HG03439 (cell line): ENCODE measurements around the gene ENAH.
A peak's percentile ranks its signal among the peaks of the same experiment; 100 is the strongest.

Experiments used
- ATAC-seq: cut with Tn5 transposase; IDR thresholded peaks from one replicate; pipeline ENCODE4 v1.9.1; 2021; ENCODE audit warnings: mild to moderate bottlenecking, moderate library complexity; ENCODE audit not compliant: unreplicated experiment

The ENAH gene

DNA sequence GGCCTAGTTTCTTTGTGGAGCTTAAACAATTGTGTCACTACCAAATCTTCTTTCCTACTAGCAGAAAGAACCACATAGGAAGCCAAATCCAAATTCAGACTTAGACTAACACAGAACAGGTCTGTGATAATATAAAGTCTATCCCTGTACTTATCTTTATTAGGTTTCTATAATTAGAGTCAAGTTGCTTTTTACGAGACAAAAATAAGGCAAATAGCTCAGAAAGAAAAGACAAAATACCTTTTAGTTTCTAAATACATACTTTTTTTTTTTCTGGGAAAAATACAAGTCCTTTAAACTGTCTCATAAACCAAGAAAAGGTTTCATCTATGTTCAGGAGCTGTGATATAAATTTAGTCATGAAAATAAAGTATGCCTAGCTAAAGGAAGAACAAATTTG, 146.2 kb downstream of the ENAH start:
- no peak for ATAC-seq

DNA sequence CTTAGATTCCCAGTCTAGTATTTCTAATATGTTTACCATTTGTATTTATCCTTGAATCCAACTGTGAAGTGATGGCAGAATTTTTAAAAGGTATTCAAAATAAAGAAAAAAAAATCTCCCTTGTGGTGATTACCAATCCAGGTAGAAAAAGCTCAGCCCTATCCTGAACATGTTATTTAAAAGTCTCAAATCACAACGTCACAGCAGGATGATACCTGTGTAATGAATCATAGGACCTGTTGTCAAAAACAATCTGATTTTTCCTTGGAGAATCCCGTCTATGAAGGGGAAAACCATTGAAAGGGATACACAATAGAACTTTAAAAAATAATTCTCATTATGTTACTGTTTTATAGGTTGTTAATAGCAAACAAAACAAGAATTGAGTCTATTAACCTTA, 148.1 kb downstream of the ENAH start:
- no peak for ATAC-seq

GRCh38 chr1:225500624-225501192, 152.2 kb downstream of the ENAH start:
- ATAC-seq, result no peak

DNA sequence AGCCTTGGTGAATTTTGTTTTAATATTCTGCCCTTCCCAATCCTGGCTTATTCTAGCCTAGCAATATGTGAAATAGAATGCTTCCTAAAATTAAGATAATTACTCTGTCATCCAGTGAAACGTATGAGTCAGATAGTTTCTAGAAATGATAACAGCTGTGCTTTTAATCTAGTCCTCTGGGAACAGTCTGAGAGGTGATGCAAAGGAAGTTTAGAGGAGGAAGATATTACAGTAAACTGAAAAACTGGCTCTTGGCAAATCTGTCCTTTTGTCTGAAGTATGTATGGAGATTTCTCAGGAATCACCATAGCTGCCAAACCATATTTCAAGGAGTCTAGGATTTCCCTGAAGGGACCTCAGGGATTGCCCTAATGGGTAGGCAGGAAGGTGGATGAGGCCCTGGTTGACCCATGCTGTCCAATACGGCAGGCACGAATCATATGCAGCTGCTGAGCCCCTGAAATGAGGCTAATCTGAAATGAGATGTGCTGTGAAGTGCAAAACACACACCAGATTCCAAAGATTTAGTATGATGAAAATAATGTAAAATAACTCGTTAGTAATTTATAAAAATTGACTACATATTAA, 154.3 kb downstream of the ENAH start:
- ATAC-seq, result no peak

DNA sequence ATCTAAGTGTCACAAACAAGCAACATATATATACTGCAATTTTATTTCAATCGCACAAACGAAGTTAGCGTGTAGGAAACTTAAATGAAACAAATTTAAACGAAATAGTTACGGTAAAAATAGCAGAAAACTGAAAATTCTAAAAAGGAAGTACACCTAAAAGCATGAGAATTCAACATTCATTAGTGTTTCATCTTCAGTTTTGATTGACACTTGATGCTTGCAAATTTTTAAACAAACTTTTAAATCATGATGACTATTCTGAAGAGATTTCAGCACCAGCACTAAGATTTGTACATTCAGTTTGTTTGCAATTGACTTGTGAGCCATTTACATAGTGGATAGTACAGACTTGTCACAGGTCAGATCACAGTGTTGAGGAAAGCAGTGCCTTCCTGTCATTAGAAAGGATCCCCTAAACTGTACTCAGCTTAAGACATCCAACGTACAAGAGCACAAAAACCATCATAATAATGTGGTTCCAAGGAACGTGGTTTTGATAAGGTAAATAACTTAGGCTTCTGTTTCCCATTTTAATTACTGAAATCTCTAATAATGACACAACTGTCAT, 158.0 kb downstream of the ENAH start:
- ATAC-seq, result no peak

DNA sequence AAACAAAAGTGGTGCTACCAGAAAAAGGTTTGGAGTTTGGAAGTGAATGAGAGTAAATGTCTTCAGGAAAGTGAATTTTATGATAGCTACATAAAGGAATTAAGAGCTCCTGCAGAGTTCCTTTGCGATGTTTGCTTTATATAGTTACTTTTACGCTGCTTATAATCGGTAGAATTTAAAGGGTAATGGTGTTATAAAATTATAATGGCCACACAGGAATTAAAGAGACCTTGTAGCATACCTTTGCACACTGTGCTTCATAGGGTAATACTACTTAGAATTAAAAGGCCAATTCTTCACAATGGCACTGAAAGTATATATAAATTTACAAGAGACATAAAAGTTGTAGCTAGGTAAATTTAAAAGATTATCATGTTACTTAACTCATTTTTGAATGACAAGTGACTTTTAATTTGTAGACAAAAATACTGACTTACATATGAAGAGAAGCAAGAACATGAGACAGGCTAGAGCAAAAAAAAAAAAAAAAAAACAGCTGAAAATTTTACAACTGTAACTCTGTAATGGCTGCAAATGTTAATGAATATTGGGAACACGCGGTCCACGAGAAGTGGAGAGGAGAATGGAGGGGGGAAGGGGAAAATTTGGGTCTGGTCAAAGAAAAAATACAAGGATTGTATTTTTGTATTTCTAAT, 159.2 kb downstream of the ENAH start:
- ATAC-seq, result no peak

DNA sequence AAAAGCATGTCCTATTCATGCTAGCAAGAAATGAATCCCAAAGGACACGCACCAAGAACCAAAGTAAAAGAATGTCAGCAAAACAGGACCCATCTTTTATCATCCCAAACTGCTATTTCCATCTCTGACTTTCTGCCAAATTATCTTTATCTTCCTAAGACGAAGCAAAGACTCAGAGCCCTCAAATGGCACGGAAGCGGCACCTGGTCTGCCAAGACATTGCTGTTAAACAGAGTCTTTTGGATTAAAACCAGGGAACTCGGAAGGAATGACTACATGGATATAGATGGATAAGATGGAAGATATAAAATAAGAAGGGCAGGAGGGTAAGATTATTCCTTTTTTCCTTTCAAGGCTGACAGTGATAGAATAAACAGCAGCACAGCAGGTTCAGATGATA, 164.2 kb downstream of the ENAH start:
- no peak for ATAC-seq

GRCh38 chr1:225486856-225487255, 166.1 kb downstream of the ENAH start:
- no peak for ATAC-seq

DNA sequence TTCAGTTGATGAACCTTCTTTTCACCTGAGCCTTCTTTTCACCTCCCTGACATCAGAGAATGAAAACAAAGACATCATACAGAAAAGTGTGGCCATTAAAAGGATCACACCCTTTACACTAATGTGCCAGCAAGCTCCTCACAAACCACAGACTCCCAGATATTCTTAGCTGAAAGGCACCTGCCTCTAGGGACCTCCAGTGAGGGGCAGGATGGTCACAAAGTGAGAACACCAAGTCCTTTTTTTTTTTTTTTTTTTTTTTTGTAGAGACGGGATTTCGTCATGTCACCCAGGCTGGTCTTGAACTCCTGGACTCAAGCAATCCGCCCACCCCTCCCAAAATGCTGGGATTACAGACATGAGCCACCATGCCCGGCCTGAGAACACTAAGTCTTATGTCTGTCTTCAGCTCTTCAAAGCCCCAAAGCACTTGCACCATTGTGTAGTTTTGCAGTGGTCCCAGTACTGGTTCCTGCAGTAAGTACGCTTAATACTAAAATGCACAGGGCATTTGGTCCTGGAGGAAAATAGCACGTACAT, 166.9 kb downstream of the ENAH start:
- no peak for ATAC-seq

GRCh38 chr1:225485226-225485625, 167.7 kb downstream of the ENAH start:
- ATAC-seq, result no peak

DNA sequence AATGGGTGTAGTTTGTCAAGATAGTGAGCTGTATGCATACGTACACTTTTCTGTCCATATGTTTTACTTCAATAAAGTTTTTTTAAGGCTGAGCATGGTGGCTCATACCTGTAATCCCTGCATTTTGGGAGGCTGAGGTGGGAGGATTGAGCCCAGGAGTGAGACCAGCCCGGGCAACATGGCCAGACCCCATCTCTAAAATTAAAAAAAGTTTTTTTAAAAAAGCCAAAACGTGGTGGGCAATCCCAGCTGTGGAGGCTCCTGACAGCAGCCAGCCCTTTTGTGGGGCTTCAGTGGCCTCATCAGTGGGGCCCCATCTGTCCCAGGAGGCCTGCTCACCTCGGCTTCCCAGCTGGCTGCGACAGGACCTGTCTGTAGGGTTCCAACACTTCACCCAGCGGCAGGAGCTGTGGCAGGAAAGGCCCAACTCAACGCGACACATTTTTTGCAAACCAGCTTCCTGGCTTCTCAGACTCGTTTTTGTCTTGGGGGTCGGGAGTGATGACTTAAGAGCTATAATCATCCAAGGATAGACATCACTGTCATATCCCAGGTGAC, 168.2 kb downstream of the ENAH start:
- no peak for ATAC-seq

GRCh38 chr1:225483818-225484656, 168.9 kb downstream of the ENAH start:
- no peak for ATAC-seq

GRCh38 chr1:225482421-225482950, 170.4 kb downstream of the ENAH start:
- ATAC-seq, result no peak

- no peak for ATAC-seq
These were observed 171.2 kb downstream of the ENAH start for GRCh38 chr1:225481738-225482137.

DNA sequence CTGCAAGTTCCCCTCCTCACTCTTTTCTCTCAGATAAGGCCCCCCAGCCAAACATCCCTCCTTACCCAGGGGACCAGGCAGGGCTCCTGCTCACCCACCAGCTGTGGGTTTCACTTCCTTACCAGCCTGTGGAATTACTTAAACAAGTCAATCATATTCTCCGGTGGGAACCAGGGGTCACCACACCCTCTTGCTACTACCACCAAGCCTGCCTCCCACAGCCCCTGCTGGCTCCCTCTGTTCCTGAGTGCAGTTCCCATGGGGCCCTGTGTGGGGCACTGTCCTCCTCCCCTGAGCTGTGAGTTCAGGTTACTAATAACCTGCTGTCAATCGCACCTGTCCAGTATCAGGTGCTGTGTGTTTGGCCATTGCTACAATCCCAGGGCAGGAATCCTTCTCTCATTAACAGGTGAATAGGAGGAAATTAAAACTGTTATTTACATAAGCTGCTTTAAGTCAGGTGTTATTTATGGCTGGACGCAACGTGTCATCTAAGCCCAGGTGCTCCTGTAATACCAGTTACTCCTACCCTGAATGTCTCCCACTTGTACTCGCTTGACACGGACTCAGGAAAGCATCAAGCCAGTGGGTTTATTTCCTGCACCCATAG, 172.0 kb downstream of the ENAH start:
- ATAC-seq, result peak; percentile 80

DNA sequence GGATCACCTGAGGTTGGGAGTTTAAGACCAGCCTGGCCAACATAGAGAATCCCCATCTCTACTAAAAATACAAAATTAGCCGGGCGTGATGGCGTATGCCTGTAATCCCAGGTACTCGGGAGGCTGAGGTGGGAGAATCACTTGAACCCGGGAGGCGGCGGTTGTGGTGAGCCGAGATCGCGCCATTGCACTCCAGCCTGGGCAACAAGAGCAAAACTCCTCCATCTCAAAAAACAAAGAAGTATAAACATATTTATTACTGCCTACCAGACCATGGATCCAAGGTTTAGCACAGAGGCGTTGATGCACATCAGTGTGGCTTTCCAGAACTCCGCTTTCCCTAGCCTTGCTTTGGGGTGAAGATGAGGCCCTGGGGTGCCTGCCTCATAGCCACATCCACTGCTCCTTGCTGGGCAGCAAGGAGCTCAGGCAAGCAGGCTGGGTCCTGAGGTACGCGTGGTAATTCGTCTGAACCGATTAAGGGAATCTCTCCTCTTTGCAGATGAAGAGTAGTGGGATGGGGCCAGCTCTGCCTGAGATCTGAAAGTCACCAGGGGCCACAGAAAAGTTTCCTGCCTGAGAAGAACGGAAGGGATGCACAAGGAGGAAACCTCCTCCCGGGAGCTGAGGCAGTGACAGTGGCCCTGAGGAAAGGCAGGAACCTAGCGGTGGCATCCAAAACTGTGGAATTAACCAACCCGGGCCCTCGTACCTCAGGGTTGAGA, 172.8 kb downstream of the ENAH start:
- ATAC-seq, result no peak

DNA sequence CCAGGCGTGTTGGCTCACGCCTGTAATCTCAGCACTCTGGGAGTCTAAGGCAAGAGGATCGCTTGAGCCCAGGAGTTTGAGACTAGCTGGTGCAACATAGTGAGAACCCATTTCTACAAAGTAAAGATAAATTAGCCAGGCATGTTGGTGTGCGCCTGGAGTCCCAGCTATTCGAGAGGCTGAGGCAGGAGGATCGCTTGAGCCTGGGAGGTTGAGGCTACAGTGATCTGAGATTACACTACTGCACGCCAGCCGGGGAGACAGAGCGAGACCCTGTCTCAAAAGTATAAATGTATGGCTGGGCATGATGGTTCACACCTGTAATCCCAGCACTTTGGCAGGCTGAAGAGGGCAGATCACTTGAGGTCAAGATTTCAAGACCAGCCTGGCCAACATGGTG, 173.6 kb downstream of the ENAH start:
- no peak for ATAC-seq

DNA sequence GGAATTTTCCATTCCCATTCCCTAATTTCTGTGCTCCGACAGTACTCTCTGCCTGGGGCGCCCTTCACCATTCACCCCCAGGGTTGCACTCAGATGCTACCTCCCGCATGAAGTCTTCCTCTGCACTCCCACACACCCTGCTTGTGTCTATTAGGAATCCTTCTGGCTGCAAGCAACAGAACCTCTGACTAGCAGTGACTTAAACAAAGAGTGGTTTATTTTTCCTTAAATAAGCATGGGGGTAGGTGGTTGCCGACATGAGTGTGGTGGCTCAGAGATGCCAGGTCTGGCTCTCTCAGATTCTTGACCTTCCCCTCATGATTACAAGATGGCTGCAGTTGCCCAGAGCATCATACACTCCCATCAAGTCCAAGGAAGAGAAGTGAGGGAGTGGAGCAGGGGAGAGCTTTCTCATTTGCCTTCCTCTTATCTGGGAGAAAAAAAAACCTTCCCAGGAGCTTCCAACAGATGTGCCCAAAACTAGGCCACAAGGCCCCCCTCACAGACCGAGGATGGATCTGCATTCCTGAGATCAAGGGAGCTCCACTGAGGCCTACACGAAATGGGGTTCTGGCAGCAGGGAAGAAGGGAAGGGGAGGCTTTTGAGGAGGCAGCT, 175.5 kb downstream of the ENAH start:
- no peak for ATAC-seq

- ATAC-seq, result no peak
These were observed 176.4 kb downstream of the ENAH start for GRCh38 chr1:225476538-225476988.
